ACHN (cell line): ENCODE data around the gene PLCG1.
"Not testable (repeated sequence)": the region's sequence is repeated elsewhere in the genome, so short reads cannot be mapped to it uniquely, and the experiment has no call there.

ENCODE experiments used
- DNase-seq: peaks from one replicate; pipeline ENCODE4 v3.0.0-alpha.2; 2015
- in situ Hi-C: cut with HindIII; loops from 2 replicates; pipeline ENCODE4 v1.10.0; 2017; ENCODE audit warnings: low sequenced_read_pairs, low pct_ligation_motif_present, low pct_unique_long_range_greater_than_20kb

The PLCG1 gene

DNA sequence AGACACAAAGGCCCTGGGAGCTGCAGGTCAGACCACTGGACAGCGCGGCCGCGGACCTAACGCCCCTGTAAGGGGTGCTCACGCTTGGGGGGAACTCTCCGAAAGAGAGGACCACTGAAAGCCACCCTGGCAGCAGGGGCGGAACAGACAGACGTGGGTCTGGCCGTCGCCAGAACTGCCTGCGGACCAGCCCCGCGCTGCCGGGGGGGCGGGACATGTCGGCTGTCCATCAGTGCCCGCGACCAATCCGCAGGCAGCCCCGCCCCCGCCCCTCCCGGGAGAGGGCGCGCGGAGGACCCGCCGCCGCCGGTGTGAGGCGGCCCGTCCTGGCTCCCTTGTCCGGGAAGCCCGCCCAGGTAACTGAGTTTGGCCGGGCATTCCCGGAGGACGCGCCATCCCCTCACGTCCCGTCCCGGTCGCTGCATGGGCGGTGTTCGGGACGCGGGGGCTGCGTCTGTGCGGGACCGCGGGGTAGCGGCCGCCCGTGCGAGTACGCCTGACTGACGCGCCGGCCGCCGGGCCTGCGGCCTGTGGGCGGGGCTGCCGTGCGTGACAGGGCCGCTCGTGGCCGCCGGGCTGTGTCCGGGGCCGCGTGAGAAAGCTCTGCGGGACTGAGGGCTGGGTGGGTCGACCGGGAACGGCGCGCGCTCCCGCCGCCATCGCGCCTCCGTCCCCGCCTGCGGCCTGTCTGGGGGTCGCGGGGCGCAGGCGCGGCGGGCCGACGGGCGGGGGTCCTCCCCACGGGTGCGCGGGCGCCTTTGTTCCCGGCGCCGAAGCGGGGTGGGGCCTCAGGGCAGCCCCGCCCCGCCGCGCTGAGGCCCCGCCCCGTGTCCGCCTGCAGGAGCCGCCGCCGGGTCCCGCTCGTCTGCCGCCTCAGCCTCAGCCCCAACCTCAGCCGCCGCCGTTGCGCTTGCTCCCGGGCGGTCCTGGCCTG lies at the start of gene PLCG1:
Gene PLCG1, plus strand, starts transcription at position 864 of the 934 bp plus-strand sequence. CDS start 99 bp downstream, outside the sequence.
- DNase-seq: peak; percentile 77
- in situ Hi-C loops: no loop called here

DNA sequence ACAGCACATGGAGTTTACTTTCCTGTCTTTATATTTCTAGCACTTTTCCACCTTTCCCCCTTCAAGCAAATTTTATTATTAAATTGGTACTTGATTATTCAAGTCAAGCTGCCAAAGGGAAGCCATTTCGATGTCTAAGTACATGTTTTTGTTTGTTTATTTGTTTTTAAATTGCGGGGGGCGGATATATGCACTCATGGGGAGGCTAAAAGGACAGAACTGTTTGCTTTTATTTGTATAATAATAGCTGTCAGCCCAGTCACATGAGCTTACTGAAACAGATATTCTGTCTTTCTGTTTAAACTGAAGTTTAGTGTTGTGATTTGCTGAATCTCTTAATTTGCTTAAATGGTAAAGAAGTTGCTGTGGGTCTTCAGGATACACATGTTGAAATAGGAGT lies 49.6 kb upstream of the PLCG1 start:
- DNase-seq: no peak
- in situ Hi-C loops: no loop called here

DNA sequence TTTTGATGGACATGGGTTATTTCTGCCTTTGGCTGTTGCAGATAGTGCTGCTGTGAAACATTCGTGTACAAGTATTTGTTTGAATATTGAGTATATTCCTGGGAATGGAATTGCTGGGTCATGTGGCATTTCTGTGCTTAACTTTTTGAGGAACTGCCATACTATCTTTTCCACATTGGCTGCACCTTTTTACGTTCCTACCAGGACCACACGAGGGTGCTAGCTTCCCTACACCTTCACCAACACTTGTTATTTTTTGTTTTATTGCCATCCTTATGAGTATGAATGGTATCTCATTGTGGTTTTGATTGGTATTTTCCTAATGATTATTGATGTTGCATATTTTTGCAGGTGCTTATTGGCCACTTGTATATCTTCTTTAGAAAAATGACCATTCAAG lies 47.8 kb upstream of the PLCG1 start:
- no peak for DNase-seq
- in situ Hi-C loops: no loop called here

DNA sequence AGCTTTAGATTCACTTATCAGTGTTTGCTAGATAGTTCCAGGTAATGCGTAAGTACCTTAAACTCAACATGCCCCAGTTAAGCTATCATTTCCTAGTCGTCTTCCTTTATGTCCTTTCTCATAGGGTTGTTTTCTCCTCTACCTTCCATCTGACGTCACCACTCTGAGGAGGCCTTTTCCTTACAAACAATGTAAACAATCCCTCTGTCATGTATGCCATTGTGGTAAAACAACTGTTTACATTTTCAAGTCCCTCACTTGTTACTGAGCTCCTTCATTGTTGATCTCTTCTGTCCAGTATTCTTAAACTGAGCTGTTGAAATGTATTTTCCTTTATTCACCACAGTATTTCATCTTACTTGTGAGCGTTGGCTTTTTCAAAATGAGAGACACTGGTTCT lies 45.4 kb upstream of the PLCG1 start:
- in situ Hi-C loops: no loop called here
- DNase-seq: no peak

DNA sequence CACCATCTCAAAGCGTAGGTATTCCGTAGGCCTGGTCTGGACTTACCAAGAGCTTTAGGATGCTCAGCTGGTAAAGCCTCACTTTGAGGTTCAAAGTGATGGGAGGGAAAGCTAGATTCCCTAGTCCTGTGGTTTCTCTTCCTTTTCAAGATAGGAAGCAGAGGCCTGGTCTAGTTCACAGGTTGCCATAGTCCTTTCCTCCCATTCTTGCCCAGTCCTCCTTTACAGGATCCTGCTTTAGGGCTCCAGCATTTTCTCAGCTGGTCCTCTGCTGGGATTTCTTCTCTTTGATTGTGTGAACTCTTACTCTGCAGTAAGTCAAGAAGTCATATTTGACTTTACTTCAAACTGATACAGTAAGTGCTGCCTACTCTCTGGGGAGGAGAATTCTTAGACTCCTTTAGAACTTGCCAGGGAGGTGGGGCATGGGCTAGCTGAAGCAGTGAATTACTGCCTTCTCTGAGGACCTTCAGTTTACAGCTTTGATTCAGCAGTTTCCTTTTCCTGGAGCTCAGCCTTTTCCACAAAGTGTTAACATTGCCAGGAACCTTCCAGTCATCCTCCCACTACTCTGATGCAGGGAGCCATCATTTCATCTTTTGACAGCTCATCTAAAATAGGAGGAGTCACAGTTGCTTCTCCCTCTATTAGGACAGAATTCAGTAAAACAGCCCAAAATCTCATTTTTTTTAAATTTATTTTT lies 42.8 kb upstream of the PLCG1 start:
- in situ Hi-C loops: no loop called here

DNA sequence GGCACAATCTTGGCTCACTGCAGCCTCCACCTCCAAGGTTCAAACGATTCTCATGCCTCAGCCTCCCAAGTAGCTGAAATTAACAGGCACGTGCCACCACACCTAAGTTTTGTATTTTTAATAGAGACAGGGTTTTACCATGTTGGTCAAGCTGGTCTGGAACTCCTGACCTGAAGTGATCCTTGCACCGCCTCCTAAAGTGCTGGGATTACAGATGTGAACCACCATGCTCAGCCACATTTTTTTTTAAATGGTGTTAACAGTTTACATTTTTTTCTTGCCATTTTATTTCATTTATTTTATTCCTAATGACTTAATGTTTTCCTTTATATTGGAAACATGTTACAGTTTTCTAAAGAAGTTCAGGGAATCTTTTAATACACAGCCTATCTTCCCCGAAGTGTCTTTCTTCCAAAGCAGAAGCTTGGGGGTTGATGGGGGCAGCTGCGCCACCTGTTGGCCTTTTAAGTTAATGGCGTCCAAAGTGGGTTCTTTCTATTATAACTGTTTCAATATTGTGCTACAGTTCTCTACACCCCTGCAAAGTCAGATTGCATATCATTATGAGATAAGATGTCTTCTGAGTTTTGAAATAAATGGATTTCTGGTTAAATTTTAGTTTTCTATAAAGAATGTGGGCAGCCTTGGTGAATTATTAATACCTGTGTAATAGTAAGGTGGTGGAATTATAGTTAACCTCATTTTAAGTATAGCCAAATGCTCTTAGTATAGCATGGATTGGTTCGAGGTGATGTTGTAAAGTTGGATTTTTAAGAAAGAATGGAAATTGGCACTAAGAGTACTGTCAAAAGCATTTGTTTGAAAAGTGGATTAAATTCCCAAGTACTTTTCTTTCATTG lies 42.0 kb upstream of the PLCG1 start:
- in situ Hi-C loops: no loop called here
- peak; percentile 46 for DNase-seq

More for the DNA sequence above, 42.8 kb upstream of the PLCG1 start:
- DNase-seq: no peak

DNA sequence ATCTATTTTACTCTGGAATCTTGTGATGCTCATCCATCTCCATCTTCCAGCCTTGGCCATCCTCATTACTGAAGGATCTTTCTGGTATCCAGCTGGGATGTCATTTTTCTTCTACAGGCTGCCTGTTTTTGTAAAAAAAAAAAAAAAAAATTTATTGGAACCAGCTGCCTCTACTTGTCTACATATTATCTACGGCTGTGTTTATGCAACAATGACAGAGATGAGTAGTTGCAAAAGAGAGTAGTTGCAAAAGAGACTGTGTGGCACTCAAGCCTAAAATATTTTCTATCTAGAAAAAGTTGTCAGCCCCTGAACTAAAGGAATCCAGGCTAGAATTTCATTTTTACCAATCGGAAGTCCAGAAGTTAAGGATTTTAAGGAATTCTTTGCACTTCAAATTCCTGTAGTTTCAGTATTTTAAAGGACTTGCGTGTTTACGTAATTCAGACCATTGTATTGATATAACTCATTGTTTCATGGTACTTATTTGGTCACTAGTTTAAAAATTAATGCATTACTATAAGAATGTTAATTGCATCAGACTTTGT lies 38.6 kb upstream of the PLCG1 start:
- no peak for DNase-seq
- in situ Hi-C loops: no loop called here

DNA sequence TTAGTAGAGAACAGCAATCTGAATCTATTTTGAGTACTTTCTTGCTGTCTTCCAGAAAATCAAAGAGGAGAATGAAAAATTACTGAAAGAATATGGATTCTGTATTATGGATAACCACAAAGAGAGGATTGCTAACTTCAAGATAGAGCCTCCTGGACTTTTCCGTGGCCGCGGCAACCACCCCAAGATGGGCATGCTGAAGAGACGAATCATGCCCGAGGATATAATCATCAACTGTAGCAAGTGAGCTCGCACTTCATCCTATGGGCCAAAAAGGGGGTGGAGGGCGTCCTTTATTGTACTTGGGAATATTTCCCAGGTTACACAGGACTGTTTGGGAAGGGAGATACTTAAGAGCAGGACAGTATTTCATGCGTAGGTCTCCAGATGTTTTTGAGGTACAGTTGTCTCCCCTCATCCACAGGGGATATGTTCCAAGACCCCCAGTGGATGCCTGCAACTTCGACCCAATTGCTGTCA lies 37.3 kb upstream of the PLCG1 start:
- in situ Hi-C loops: no loop called here
- DNase-seq: peak; percentile 27

DNA sequence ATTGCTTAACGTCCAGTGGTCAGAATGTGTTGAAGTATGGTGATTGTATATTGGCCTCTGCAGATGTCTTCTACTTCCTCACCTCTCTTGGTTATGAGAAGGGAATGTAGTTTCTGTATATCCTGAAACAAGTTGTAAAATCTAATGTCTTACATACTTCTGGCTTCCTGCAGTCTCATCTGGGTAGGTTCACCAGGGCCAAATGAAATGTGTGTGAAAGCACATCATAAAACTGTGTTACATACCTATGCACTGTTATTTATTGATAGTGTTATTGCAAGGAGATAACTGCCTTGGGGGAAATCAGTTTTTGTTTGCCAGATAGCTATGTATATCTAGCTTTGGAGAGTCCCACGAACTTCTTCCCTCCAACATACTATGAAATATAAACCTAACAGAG lies 35.7 kb upstream of the PLCG1 start:
- in situ Hi-C loops: no loop called here
- no peak for DNase-seq

DNA sequence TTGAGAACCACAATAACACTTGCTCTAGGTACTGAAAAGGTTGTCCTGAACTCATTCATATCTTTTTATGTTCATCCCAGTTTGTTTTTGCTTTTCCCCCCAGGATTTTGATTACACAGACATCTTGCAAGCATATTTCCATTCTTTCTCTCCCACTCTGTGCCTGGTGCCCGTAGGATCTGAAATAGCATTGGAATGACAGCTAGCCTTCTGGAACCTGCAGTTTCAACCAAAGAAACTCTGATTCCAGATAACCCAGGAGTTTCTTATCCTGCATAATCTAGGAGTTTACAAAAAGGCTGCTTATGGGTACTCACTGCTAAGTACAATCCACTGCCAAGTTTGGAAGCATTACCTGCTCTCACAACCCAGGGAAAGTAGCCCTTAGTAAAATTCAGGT lies 28.8 kb upstream of the PLCG1 start:
- DNase-seq: no peak
- in situ Hi-C loops: no loop called here

DNA sequence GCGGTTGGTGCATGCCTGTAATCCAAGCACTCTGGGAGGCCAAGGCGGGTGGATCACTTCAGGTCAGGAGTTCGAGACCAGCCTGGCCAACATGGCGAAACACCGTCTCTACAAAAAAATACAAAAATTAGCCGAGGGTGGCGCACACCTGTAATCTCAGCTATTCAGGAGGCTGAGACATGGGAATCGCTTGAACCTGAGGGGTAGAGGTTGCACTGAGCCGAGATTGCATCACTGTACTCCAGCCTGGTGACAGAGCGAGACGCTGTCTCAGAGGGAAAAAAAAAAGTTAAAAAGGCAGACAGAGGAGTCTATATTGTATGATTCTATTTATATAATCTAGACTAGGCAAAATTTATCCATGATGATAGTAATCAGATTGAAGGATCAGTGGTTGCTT lies 27.3 kb upstream of the PLCG1 start:
- in situ Hi-C loops: no loop called here

DNA sequence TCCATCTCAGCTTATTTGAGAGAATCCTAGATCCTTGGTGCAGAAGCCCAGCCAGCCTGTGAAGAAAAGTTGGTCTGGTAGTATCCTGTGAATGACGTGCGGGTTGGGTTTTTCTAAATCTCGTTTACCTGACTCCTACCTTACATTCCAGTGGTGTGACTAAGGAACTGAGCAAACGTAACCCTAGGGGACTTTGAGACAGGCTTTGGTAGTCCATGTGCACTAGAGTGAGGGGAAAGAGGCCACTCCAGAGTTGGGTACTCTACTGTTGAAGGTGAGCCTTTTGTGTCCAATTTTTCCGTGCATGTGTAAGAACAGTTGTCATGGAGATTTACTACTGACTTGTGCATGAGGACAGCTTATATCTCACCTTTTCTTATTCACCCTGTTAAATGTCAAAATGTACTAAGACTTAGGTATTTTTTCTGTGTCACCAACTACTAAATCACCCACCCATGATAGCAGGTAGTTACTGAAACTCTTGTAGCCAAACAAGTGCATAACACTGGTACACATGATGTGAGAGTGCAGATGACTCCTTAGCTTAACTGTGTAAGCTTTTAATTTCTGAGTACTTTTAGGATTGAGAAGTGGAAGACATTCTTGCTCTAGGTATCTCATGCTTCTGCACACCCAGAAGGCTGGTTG lies 26.3 kb upstream of the PLCG1 start:
- in situ Hi-C loops: no loop called here
- DNase-seq: no peak

More for the DNA sequence above, 27.3 kb upstream of the PLCG1 start:
- DNase-seq: no peak

DNA sequence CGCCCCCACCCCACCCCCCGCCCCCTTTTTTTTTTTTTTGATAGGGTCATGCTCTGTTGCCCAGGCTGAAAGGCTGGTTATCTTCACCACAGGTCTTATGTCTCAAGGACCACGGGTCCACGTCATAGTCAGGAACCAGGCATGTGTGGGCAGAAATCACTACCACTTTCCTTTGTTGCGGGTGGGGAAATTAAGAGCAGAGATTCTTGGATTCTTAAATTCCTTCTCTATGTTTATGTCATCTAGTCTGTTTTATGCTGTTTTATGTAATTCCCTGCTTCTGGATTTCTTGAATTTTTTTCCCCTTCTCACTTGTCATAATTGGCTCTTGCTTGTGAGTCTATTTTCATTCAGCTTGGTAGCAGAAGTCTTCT lies 25.8 kb upstream of the PLCG1 start:
- in situ Hi-C loops: no loop called here

DNA sequence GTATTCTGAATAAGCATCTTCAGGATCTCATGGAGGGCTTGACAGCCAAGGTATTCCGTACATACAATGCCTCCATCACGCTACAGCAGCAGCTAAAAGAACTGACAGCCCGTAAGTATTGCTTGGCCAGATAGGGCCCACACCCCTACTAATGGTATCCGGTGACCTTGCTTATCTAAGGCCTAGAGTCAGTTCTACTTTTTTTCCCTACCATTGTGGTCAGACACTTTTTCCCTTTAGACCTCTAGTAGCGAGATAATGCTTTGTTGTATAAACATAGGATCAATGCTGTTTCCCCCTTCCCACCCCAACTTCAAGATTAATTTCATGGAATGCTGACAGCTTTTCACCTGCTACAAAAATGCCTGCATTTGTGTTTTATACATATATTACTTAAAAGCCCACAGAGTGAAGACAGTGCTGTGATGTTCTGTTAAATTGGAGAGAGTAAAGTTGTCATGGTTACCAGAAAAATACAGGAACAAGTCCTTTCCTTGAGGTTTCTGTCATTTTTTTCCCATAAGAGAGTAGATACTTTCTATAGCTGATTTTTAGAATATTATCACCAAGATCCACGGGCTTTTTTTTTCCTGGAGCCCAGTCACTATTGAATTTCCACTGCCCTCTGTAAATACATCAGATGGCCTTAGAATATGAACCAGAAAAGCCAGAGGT lies 20.9 kb upstream of the PLCG1 start:
- in situ Hi-C loops: no loop called here
- DNase-seq: no peak

More for the DNA sequence above, 25.8 kb upstream of the PLCG1 start:
- DNase-seq: no peak

DNA sequence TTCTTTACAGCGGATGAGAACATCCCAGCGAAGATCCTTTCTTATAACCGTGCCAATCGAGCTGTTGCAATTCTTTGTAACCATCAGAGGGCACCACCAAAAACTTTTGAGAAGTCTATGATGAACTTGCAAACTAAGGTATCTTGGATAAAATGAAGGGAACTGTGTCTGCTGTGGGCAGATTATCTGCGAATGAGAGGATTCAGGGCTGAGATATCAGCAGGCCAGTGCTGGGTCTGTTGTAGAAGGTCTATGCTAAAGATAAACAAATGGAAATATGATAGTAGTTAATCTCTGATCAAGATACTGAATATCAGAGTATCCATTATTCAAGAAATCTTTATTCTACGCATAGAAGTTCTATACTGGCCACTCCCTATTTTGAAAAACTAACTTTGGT lies 19.2 kb upstream of the PLCG1 start:
- in situ Hi-C loops: not testable (repeated sequence)

DNA sequence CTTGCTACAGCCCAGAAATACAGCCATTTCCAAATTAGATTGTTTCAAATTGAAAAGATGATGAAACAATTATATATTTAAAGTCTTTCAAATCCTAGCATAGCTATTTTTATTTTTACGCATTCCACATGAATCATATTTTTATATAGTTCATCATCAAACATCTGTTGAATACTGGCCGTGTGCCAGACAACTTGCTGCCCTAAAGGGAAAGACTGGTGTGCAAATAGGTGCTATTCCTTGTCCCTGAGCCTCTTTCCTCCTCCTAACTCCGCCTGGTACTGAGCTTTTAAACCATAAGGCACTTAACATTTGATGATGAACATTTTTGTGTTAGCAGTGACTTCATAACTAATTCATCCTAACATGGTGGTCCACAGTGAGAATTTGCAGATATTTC lies 18.7 kb upstream of the PLCG1 start:
- in situ Hi-C loops: no loop called here
- DNase-seq: no peak

More for the DNA sequence above, 19.2 kb upstream of the PLCG1 start:
- not testable (repeated sequence) for DNase-seq
